Measurements from ENCODE around the gene YWHAH.

The YWHAH gene

GRCh38 chr22:31938296-31938695 is 6.0 kb upstream of the YWHAH start:
- H3K27me3 ChIP-seq (ENCODE audit: control insufficient read depth in 1 of 2, insufficient read depth in 2 of 2, low read length in 2 of 2) = no peaks in the 10 kb centered on the region
- H3K4me1 ChIP-seq (ENCODE audit: control insufficient read depth, insufficient read depth, low read length) = peaks cover 2% of the 10 kb centered on the region
- no peak overlapping the region for H3K4me3 ChIP-seq (ENCODE audit: low read length in 2 of 2)
- H3K27ac ChIP-seq (ENCODE audit: low read length) = no peak overlapping the region
- no peaks in the 10 kb centered on the region for H3K9me3 ChIP-seq (ENCODE audit: control insufficient read depth in 2 of 2, low read length in 2 of 2)
- H3K9ac ChIP-seq (ENCODE audit: low read length in 2 of 2) = no peak overlapping the region
- H3K36me3 ChIP-seq (ENCODE audit: control insufficient read depth in 2 of 2, insufficient read depth in 2 of 2, low read length in 2 of 2) = no peaks in the 10 kb centered on the region

DNA sequence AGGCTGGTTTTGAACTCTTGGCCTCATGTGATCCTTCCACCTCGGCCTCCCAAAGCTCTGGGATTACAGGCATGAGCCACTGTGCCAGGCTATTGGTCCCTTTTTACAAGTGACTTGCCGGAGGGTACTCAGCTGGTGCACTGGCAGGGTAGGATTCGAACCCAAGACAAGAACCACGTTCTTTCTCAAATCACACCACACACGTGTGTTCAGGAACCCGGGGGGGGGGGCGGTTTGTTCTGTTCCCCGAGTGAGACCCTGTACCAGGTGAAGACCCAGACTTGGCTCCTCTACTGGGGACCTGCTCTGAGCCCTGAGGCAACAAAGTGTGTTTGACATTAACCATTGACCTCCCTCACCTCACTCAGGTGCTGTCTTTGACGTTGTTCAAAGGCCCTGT is 3.8 kb upstream of the YWHAH start:
- Histone ChIP-seq H3K4me3 (ENCODE audit: low read length in 2 of 2) (no peak overlapping the region), H3K9me3 (ENCODE audit: control insufficient read depth in 2 of 2, low read length in 2 of 2) (no peaks in the 10 kb centered on the region)

GRCh38 chr22:31942091-31942490 is 2.2 kb upstream of the YWHAH start:
- Histone ChIP-seq H3K27me3 (ENCODE audit: control insufficient read depth in 1 of 2, insufficient read depth in 2 of 2, low read length in 2 of 2) (no peaks in the 10 kb centered on the region), H3K4me1 (ENCODE audit: control insufficient read depth, insufficient read depth, low read length) (peaks cover 17% of the 10 kb centered on the region), H3K27ac (ENCODE audit: low read length) (no peak overlapping the region), H3K4me3 (ENCODE audit: low read length in 2 of 2) (no peak overlapping the region), H3K36me3 (ENCODE audit: control insufficient read depth in 2 of 2, insufficient read depth in 2 of 2, low read length in 2 of 2) (no peaks in the 10 kb centered on the region), H3K9me3 (ENCODE audit: control insufficient read depth in 2 of 2, low read length in 2 of 2) (no peaks in the 10 kb centered on the region), H3K9ac (ENCODE audit: low read length in 2 of 2) (no peak overlapping the region)

More for the DNA sequence above, 3.8 kb upstream of the YWHAH start:
- Histone ChIP-seq H3K9ac (ENCODE audit: low read length in 2 of 2) (no peak overlapping the region), H3K36me3 (ENCODE audit: control insufficient read depth in 2 of 2, insufficient read depth in 2 of 2, low read length in 2 of 2) (no peaks in the 10 kb centered on the region), H3K27me3 (ENCODE audit: control insufficient read depth in 1 of 2, insufficient read depth in 2 of 2, low read length in 2 of 2) (no peaks in the 10 kb centered on the region), H3K27ac (ENCODE audit: low read length) (no peak overlapping the region), H3K4me1 (ENCODE audit: control insufficient read depth, insufficient read depth, low read length) (peaks cover 12% of the 10 kb centered on the region)

DNA sequence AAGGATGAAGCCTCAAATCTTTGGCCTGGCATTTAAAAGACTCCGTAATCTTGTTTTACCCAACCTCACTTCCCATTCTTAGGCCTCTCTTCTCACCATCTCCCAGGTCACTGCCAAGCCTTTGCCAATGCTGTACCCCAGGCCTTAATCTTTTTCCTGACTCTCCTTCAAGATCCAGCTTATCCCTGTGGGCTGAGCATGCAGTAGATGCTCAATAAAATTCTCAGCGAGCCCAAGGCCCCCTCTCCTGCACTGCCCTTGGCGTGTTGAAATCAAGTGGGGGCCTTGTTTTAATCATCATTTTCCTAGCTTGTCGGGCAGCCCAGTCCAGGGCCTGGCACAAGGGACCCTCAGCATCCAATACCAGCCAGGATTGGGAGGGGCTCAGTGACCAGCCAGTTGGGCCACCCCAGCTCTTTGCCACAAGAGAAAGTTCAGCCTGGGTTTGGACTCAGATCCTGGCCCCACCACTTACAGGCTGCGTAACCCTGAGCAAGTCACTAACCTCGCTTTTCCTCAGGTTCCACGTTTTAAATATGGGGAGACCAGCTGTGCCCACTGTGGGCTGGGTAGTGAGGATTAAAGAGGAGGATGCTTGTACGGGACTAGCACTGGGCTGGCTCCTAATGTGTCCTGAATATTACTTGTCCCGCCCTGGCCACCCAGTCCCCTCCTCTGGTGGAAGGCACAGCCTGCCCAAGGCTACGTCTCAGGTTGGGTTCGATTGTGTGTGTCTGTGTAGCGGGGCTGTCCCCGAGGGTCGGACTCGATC is 943 bp upstream of the YWHAH start:
- Histone ChIP-seq H3K9ac (ENCODE audit: low read length in 2 of 2) (peak overlapping the region; percentile 56 to 92), H3K9me3 (ENCODE audit: control insufficient read depth in 2 of 2, low read length in 2 of 2) (no peaks in the 10 kb centered on the region), H3K27me3 (ENCODE audit: control insufficient read depth in 1 of 2, insufficient read depth in 2 of 2, low read length in 2 of 2) (no peaks in the 10 kb centered on the region), H3K4me1 (ENCODE audit: control insufficient read depth, insufficient read depth, low read length) (peaks cover 17% of the 10 kb centered on the region), H3K36me3 (ENCODE audit: control insufficient read depth in 2 of 2, insufficient read depth in 2 of 2, low read length in 2 of 2) (peaks cover 3 to 4% of the 10 kb centered on the region in 2 donors), H3K4me3 (ENCODE audit: low read length in 2 of 2) (peak overlapping the region; percentile 41 to 76), H3K27ac (ENCODE audit: low read length) (peak overlapping the region; percentile 92)

- Histone ChIP-seq H3K9me3 (ENCODE audit: control insufficient read depth in 2 of 2, low read length in 2 of 2) (no peaks in the 10 kb centered on the region), H3K4me1 (ENCODE audit: control insufficient read depth, insufficient read depth, low read length) (peaks cover 17% of the 10 kb centered on the region), H3K27me3 (ENCODE audit: control insufficient read depth in 1 of 2, insufficient read depth in 2 of 2, low read length in 2 of 2) (no peaks in the 10 kb centered on the region), H3K9ac (ENCODE audit: low read length in 2 of 2) (peak overlapping the region; percentile 84 to 88), H3K4me3 (ENCODE audit: low read length in 2 of 2) (peak overlapping the region; percentile 88 to 90), H3K27ac (ENCODE audit: low read length) (peak overlapping the region; percentile 78), H3K36me3 (ENCODE audit: control insufficient read depth in 2 of 2, insufficient read depth in 2 of 2, low read length in 2 of 2) (peaks cover 4 to 7% of the 10 kb centered on the region in 2 donors)
Measured at GRCh38 chr22:31944700-31945442, 536 bp downstream of the YWHAH start.

- Histone ChIP-seq H3K36me3 (ENCODE audit: control insufficient read depth in 2 of 2, insufficient read depth in 2 of 2, low read length in 2 of 2) (peaks cover 5 to 7% of the 10 kb centered on the region in 2 donors), H3K27ac (ENCODE audit: low read length) (peak overlapping the region; percentile 78), H3K4me3 (ENCODE audit: low read length in 2 of 2) (peak overlapping the region; percentile 88 to 90)
Measured at GRCh38 chr22:31945443-31945855, 1.1 kb downstream of the YWHAH start.

DNA sequence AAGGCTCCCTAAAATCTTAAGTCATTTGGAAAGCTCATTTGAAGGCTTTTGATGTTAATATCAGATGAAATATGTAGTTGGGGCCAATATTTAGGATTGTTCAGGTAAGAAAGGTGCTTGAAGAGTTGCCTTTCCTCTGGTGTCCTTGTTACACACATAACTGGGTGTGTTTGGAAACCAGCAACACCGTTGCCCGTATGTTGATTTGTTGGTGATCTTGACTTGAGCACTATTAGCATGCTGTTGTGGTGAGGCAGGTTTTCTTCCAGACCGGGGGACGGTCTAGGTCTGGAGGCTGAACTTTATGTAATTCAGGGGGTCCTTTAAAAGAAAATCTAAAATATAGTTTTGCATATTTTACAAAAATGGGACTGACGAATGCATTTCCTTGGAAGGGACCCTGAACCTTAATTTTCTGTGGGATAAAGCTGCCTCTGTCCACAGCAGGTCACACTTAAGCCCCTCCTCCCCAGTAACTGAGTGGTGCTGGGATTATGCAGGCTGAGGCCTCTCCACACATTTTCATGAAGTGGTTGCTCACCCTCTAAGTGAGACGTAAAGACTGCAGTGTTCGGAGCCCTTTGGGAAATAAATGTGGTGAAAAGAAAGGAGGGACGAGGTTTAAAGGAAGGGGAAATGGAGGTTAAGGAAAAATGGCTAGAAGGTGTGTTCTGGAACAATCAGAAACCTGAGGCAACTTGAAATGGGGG is 1.8 kb downstream of the YWHAH start:
- H3K27ac ChIP-seq (ENCODE audit: low read length) = peak overlapping the region; percentile 78
- H3K36me3 ChIP-seq (ENCODE audit: control insufficient read depth in 2 of 2, insufficient read depth in 2 of 2, low read length in 2 of 2) = peaks cover 6 to 7% of the 10 kb centered on the region in 2 donors
- H3K27me3 ChIP-seq (ENCODE audit: control insufficient read depth in 1 of 2, insufficient read depth in 2 of 2, low read length in 2 of 2) = no peaks in the 10 kb centered on the region
- H3K4me1 ChIP-seq (ENCODE audit: control insufficient read depth, insufficient read depth, low read length) = peaks cover 28% of the 10 kb centered on the region
- H3K4me3 ChIP-seq (ENCODE audit: low read length in 2 of 2) = peak overlapping the region; percentile 88 to 90
- H3K9me3 ChIP-seq (ENCODE audit: control insufficient read depth in 2 of 2, low read length in 2 of 2) = no peaks in the 10 kb centered on the region
- peak overlapping the region; percentile 84 to 88 for H3K9ac ChIP-seq (ENCODE audit: low read length in 2 of 2)

More at GRCh38 chr22:31945443-31945855, 1.1 kb downstream of the YWHAH start:
- Histone ChIP-seq H3K4me1 (ENCODE audit: control insufficient read depth, insufficient read depth, low read length) (peaks cover 21% of the 10 kb centered on the region), H3K9me3 (ENCODE audit: control insufficient read depth in 2 of 2, low read length in 2 of 2) (no peaks in the 10 kb centered on the region), H3K9ac (ENCODE audit: low read length in 2 of 2) (peak overlapping the region; percentile 84 to 88), H3K27me3 (ENCODE audit: control insufficient read depth in 1 of 2, insufficient read depth in 2 of 2, low read length in 2 of 2) (no peaks in the 10 kb centered on the region)

DNA sequence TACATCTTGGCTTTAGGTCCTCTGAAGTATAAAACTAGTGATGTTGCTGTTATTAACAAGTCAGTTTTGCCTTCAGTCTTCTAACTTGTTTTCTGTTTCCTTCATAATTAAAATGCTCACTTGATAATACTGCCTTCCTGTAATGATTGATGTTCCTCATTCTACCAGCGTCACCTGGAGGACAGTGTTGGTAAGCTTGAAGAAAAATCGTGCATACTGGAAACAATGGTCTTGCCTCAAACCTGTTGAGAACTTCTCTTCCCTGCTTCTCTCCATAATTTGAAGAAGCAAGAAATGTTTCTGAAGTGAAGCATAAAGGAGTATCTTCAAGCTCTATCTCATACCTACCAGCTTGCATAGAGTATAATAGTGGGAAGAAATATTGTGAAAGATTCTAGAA is 3.0 kb downstream of the YWHAH start:
- Histone ChIP-seq H3K4me1 (ENCODE audit: control insufficient read depth, insufficient read depth, low read length) (peaks cover 38% of the 10 kb centered on the region), H3K4me3 (ENCODE audit: low read length in 2 of 2) (no peak overlapping the region), H3K27me3 (ENCODE audit: control insufficient read depth in 1 of 2, insufficient read depth in 2 of 2, low read length in 2 of 2) (no peaks in the 10 kb centered on the region), H3K9me3 (ENCODE audit: control insufficient read depth in 2 of 2, low read length in 2 of 2) (no peaks in the 10 kb centered on the region), H3K27ac (ENCODE audit: low read length) (no peak overlapping the region), H3K36me3 (ENCODE audit: control insufficient read depth in 2 of 2, insufficient read depth in 2 of 2, low read length in 2 of 2) (peaks cover 6 to 7% of the 10 kb centered on the region in 2 donors), H3K9ac (ENCODE audit: low read length in 2 of 2) (no peak overlapping the region)

- Histone ChIP-seq H3K27me3 (ENCODE audit: control insufficient read depth in 1 of 2, insufficient read depth in 2 of 2, low read length in 2 of 2) (no peaks in the 10 kb centered on the region), H3K9ac (ENCODE audit: low read length in 2 of 2) (no peak overlapping the region), H3K36me3 (ENCODE audit: control insufficient read depth in 2 of 2, insufficient read depth in 2 of 2, low read length in 2 of 2) (peaks cover 6 to 7% of the 10 kb centered on the region in 2 donors), H3K4me1 (ENCODE audit: control insufficient read depth, insufficient read depth, low read length) (peaks cover 38% of the 10 kb centered on the region), H3K4me3 (ENCODE audit: low read length in 2 of 2) (no peak overlapping the region), H3K27ac (ENCODE audit: low read length) (no peak overlapping the region), H3K9me3 (ENCODE audit: control insufficient read depth in 2 of 2, low read length in 2 of 2) (no peaks in the 10 kb centered on the region)
Measured at GRCh38 chr22:31948002-31948401, 3.7 kb downstream of the YWHAH start.

- Histone ChIP-seq H3K27ac (ENCODE audit: low read length) (no peak overlapping the region), H3K4me1 (ENCODE audit: control insufficient read depth, insufficient read depth, low read length) (peaks cover 35% of the 10 kb centered on the region), H3K36me3 (ENCODE audit: control insufficient read depth in 2 of 2, insufficient read depth in 2 of 2, low read length in 2 of 2) (peaks cover 6 to 7% of the 10 kb centered on the region in 2 donors), H3K9me3 (ENCODE audit: control insufficient read depth in 2 of 2, low read length in 2 of 2) (no peaks in the 10 kb centered on the region), H3K27me3 (ENCODE audit: control insufficient read depth in 1 of 2, insufficient read depth in 2 of 2, low read length in 2 of 2) (no peaks in the 10 kb centered on the region), H3K4me3 (ENCODE audit: low read length in 2 of 2) (no peak overlapping the region), H3K9ac (ENCODE audit: low read length in 2 of 2) (peak overlapping the region; percentile 6 to 22)
Measured at GRCh38 chr22:31950226-31950625, 5.9 kb downstream of the YWHAH start.
